Cardiac muscle cell (in vitro differentiated cells and primary cell): Measurements from ENCODE around the gene HEY2. TPM values are rescaled to one million over a fixed set of nuclear protein-coding genes. Genes with fewer than 3 reads are reported as not detected.

Experiments
- DNase-seq, 2 donors: peaks; one replicate each; pipeline versions ENCODE4 v3.0.0 to v3.0.0-alpha.2; 2010 to 2017; ENCODE audit warnings: low read depth in 1 of 2, low spot score in 1 of 2
- H3K27ac ChIP-seq: fragments of 200-600 bp; sonication (generic); 2 replicates; pipeline ENCODE4 v1.5.1; 2016
- H3K27me3 ChIP-seq: fragments of 200-600 bp; sonication (generic); 2 replicates; pipeline ENCODE4 v1.6.0; 2016; ENCODE audit warnings: control low read depth
- H3K36me3 ChIP-seq: fragments of 200-600 bp; sonication (generic); 2 replicates; pipeline ENCODE4 v1.5.1; 2016; ENCODE audit warnings: control low read depth
- H3K4me1 ChIP-seq: fragments of 200-600 bp; sonication (generic); 2 replicates; pipeline ENCODE4 v1.8.1; 2017; ENCODE audit warnings: low read depth, mild to moderate bottlenecking, mixed run types
- H3K4me3 ChIP-seq: fragments of 200-600 bp; sonication (generic); 2 replicates; pipeline ENCODE4 v1.5.1; 2016; ENCODE audit warnings: mild to moderate bottlenecking
- H3K9me3 ChIP-seq: fragments of 200-600 bp; sonication (generic); 2 replicates; pipeline ENCODE4 v1.5.1; 2017; ENCODE audit warnings: low read depth, mild to moderate bottlenecking, control low read depth
- polyA plus RNA-seq: library from polyadenylated mRNA; unstranded; fragments of >200 nt; fragmentation: Nextera tagmentation; extraction: Ambion mirVana; gene quantifications from 2 replicates; pipeline ENCODE4 v1.2.1, GENCODE V29; 2016
- total RNA-seq: library from RNA; depleted of rRNA; stranded (reverse); fragments of >200 nt; gene quantifications from 2 replicates; pipeline ENCODE4 v1.2.3, GENCODE V29; 2016
- TF ChIP-seq, protein P1 (sequence below): IDR thresholded peaks from 2 replicates; pipeline ENCODE4 v1.5.1; 2012; ENCODE audit warnings: low read depth, mild to moderate bottlenecking, low read length

Gene HEY2
- total and polyA plus RNA-seq, 2 experiments from 2014 or later, result 54.1 to 73.8 TPM

DNA sequence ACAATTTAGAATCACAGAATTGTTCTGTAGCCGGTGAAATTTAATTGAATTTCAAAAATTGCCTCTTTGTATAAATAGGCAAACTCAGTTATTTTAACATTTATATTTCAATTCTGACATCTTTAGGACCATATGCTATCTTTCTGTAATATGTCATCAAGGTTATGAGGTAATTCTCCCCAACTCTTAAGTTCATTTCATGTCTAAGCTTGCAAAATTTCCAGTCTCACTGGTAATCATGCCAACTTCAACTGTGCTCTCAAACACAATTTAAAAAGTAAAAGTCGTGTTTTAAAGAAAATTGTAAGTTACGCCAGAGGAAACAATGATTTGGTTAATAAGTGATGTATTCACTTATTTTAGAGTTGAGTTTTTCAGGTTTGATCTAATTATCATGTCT lies 42.7 kb downstream of the HEY2 start:
- DNase-seq, result peak in 1 of 2 donors; percentile 31
- H3K4me3 ChIP-seq, result no peak overlapping the region
- H3K27ac ChIP-seq, result no peak overlapping the region
- no peaks in the 10 kb centered on the region for H3K9me3 ChIP-seq
- H3K4me1 ChIP-seq, result peaks cover 8% of the 10 kb centered on the region
- no peaks in the 10 kb centered on the region for H3K27me3 ChIP-seq
- H3K36me3 ChIP-seq, result no peaks in the 10 kb centered on the region
- TF ChIP-seq, protein P1, sequence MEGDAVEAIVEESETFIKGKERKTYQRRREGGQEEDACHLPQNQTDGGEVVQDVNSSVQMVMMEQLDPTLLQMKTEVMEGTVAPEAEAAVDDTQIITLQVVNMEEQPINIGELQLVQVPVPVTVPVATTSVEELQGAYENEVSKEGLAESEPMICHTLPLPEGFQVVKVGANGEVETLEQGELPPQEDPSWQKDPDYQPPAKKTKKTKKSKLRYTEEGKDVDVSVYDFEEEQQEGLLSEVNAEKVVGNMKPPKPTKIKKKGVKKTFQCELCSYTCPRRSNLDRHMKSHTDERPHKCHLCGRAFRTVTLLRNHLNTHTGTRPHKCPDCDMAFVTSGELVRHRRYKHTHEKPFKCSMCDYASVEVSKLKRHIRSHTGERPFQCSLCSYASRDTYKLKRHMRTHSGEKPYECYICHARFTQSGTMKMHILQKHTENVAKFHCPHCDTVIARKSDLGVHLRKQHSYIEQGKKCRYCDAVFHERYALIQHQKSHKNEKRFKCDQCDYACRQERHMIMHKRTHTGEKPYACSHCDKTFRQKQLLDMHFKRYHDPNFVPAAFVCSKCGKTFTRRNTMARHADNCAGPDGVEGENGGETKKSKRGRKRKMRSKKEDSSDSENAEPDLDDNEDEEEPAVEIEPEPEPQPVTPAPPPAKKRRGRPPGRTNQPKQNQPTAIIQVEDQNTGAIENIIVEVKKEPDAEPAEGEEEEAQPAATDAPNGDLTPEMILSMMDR, result no peak

DNA sequence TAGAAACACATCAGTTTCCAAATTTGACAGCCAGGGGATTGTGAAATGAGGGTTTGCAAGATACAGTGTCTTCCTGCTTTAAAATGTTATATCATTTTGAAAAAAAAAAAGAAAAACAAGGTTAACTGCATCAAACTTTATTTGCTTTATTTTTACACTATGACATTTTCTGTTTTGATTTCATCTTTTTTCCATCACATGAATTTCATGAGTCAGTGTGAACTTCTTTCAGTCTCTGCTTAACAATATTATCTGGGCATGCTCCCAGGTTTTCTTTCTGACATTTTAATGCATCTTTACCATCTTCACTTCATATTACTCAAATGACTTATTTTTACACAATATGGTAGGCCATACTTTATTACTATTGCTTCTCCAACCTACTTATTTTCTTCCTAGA lies 43.2 kb downstream of the HEY2 start:
- no peaks in the 10 kb centered on the region for H3K9me3 ChIP-seq
- peaks cover 8% of the 10 kb centered on the region for H3K4me1 ChIP-seq
- DNase-seq, result peak in 1 of 2 donors; percentile 47
- H3K27ac ChIP-seq, result no peak overlapping the region
- H3K27me3 ChIP-seq, result no peaks in the 10 kb centered on the region
- no peaks in the 10 kb centered on the region for H3K36me3 ChIP-seq
- H3K4me3 ChIP-seq, result no peak overlapping the region
- TF ChIP-seq, protein P1, result no peak

DNA sequence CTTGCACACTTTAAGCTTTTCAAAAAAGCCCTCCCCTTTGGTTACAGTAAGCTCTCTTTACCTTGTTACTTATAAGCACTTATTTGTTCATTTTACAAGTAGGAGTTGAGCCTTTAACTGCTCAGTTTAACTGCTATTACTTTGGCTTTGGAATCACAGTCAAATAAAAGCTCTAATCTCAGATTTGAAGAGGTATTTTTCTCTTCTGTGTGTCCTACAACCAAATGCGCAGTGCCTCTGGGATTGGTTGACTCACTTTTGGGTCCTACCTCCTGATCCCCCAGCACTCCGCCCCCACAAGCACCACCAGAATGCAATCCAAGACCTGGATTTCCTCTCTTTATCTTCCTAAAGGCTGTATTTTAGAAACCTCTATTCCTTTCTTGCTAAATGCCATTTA lies 43.8 kb downstream of the HEY2 start:
- DNase-seq, result peak in 1 of 2 donors; percentile 59
- peaks cover 8% of the 10 kb centered on the region for H3K4me1 ChIP-seq
- H3K27ac ChIP-seq, result no peak overlapping the region
- no peaks in the 10 kb centered on the region for H3K9me3 ChIP-seq
- no peak overlapping the region for H3K4me3 ChIP-seq
- no peaks in the 10 kb centered on the region for H3K36me3 ChIP-seq
- TF ChIP-seq, protein P1, result no peak
- H3K27me3 ChIP-seq, result no peaks in the 10 kb centered on the region

DNA sequence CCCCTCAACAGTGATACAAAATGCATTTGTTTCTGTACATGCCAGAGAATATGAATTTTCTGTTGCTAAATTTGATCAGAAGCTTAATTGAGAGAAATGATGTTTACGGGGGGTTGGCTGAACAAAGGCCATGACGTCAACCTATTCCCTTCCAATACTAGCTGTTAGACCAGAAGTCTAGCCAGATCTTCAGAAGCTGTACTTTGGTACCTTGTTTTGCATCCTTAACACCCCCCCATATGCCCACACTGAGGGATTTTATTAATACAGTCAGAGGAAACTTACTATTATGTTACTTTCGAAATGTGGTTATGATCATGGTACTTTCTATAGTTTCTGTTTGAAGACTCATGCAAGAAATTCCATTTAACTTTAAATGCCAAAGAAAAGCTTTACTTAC lies 44.4 kb downstream of the HEY2 start:
- Histone ChIP-seq H3K4me1 (peaks cover 8% of the 10 kb centered on the region), H3K4me3 (no peak overlapping the region), H3K27me3 (no peaks in the 10 kb centered on the region), H3K27ac (no peak overlapping the region), H3K36me3 (no peaks in the 10 kb centered on the region), H3K9me3 (no peaks in the 10 kb centered on the region)
- no peak for DNase-seq
- TF ChIP-seq, protein P1, result no peak

DNA sequence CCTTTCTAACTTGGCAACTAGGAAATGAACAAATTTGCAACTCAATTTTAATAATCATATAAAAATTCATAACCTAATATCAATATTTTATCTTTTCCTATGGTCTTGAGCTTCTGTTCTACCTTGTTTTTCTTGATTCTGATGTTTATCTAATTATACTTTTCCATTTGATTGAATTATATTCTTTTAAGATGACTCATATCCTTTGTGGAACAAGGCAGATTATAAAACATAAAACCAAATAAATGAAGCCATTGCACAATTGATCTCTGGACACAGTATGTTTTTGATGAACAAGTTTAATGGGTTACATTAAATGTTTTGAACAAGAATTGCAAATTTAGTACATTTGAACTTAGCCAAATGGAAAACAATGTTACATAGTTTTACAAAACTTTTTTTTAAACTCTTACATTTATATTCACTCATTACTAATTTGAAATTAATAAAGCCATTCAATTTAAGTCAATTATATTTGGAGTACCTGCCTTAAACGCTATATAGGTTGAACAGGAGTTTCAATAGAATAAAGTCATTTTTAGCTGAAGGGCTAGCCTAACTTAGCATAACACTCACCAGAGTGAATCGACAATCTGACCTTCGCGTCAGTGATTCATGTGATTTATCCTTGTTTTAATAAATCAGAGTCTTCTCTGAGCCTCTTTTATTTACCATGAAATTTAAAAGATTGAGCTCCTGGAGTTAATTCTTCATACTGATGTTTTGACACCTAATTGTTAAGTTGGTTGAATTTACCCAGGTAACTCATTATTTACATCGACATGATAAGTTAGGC lies 45.1 kb downstream of the HEY2 start:
- H3K9me3 ChIP-seq, result no peaks in the 10 kb centered on the region
- H3K36me3 ChIP-seq, result no peaks in the 10 kb centered on the region
- no peak overlapping the region for H3K4me3 ChIP-seq
- H3K27me3 ChIP-seq, result no peaks in the 10 kb centered on the region
- H3K4me1 ChIP-seq, result peaks cover 5% of the 10 kb centered on the region
- H3K27ac ChIP-seq, result no peak overlapping the region
- peak in 1 of 2 donors; percentile 43 for DNase-seq
- TF ChIP-seq, protein P1, result no peak
